ENCODE data around the gene XPNPEP3.

XPNPEP3 gene

DNA sequence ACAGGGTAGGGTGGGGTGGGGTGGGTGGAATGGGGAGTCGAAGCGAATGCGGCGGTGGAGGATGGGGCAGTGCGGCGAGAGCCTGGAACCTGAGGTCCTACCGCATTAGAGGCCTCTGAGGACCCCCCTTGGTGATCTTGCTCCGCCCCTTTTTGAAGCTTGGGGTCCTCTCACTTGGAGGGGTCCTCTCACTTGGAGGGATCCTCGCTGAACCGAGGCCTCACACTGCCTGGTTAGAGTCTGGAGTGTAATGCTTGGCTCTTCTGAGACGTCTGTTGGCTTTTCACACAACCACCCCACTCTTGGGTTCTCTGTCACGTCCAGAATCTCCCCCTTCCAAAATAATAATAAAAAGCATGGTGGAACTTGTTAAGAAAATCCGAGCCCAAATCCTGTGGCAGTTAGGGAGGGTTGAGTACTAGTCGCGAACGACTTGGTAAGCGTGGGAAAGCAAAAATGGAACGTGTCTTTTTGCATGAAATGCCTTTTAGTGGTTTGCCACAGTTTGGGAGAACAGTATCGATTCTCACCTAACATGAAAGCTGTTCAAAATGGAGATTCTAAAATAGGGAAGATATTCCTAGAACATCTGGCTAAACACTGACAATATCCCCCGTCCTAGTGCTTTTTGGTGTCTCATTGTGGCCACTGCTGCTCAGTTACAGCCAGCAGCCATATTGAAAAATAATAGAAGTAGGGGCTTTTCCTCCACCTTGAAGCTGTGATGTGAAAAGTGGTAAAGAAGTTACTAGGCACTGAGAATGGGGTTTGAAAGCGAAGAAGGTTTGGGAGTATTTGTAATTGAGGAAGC is 95.1 kb downstream of the XPNPEP3 start:
- no peak for DNase-seq

DNA sequence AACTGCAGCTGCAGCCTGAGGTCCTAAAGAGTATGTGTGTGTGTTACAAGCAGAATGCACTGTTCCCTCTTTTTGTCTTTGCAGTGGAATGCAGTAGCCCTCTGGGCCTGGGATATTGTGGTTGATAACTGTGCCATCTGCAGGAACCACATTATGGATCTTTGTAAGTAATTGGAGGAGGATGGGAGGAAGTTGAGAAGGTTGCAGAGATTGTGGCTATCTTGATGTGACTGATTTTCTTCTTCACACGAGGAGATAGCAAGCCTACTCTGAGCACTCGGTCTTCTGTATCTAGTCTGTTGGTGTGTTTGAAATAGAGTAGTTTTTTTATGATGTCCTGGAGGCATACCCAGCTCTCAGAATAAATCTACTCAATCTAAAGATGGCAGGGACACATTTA is 96.5 kb downstream of the XPNPEP3 start:
- DNase-seq: no peak

DNA sequence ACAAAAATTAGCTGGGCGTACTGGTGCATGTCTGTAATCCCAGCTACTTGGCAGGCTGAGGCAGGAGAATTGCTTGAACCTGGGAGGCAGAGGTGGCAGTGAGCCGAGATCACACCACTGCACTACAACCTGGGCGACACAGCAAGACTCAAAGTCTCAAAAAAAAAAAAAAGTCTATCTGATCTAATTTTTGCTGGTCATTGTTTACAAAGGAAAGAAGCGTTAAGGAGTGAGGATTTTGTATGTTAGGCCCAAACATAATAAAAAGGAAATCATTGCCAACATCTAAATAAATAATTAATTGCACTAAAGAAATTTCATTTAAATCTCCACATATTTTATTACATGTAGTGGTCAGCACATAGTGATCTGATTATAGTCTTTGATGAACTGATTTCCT is 97.2 kb downstream of the XPNPEP3 start:
- no peak for DNase-seq

DNA sequence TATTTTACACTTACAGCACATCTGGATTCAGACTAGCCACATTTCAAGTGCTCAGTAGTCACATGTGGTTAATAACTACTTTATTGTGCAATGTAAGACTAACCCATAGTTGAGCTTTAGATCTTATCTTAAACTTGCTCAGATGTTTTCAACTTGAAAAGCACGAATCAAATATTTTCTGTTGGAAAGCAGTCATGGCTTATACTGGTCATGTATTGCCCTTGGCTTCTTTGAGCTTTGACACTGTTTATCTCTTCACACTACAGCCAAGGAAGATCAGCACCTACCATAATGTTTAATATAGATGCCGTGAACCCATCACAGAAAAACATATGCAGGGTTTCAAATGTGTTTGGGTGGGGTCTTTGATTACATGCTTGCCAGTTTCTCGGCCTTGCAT is 98.6 kb downstream of the XPNPEP3 start:
- no peak for DNase-seq

DNA sequence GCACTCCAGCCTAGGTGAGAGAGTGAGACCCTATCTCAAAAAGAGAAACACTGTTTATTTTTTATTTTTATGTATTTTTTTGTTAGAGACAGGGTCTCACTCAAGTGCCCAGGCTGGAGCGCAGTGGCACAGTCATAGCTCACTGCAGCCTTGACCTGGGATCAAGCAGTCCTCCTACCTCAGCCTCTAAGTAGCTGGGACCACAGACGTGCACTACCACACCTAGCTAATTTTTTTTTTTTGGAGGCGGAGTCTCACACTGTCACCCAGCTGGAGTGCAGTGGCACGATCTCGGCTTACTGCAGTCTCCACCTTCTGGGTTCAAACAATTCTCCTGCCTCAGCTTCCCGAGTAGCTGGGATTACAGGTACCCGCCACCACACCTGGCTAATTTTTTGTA is 100.7 kb downstream of the XPNPEP3 start:
- no peak for DNase-seq

DNA sequence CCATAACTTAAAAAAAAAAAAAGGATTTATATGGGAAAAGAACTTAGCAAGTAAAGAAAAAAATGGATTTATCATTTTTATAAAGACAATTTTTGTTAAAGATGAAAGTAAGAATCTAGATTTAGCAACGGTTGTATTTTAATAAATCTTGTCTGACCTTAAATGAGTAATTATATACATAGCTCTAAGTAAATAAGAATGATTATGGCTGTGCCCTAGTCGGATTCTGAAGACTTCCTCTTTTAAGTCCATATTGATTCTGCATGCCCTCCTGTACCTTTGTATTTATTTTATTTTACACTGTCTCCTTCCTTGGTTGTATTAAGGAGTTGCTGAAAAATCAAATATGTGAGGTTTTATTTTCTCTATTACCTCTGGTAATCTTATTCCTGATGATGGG is 101.4 kb downstream of the XPNPEP3 start:
- no peak for DNase-seq

DNA sequence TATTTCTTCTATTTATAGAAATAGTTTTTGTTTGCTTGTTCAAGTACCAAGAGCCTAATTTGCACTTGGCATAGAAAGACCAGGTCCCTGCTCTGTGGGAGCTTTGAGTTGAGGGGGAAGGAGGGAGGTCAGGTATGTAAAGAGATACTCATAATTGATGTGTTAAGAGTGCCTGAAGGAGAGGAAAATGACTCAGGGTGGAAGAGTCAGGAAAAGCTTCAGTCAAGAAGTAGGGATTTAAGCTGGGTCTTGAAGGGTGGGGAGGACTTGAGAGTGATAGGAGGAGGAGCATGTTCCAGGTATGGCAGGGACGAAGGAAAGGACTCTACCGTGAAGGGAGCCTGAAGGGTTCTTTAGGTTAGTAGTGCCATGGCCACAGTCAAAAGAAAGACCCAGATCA is 103.2 kb downstream of the XPNPEP3 start:
- DNase-seq: no peak

DNA sequence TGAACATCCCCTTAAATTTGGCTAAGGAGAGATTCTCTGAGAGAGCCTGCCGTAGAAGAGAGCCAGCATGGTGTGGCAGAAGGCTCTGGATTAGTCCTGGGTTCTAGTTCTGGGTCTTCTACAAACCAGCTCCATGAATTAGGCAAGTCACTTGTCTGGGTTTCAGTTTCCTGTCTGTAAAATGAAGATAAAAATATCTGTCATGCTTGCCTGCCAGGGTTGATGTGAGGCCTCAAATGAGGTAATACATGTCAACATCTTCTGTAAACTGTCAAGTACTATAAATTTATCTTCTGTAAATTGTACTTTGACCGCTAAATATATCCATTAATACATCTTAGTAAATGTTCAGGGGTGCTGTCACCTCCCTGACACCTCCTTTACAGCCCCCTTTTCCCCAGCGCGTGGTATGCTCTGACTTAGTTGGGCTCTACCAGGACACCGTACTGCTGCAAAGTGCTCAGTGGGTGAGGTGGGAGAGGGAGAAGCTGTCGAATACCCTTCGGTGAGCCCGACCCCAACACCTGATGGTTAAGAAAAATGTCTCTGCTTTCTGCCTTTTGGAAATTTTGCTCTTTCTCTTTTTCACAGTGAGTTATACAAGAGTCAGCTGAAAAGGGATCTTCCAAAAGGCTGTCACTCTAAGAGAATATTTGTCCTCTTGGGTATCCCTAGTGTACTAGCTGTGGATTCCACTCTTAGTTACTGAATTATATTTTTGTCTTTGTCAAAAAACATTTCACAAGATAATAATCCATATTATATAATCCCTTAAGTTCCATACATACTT is 109.2 kb downstream of the XPNPEP3 start:
- DNase-seq: no peak

DNA sequence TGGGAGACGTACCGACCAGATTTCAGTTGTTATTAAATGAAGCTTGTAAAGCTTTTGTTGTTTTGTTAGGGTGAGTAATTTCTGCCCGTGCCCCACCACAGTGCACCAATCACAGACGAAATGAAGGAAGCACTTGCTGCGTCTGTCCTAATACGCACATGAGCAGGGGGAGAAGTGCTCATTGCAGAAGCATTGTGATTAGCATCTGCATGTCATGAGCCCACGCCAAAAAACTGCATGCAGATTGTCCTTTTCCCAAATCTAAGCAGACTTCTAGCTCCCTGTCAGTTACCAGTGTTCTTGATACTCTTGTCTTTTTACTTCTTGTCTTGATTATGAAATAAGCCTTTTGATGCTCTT is 109.8 kb downstream of the XPNPEP3 start:
- no peak for DNase-seq

DNA sequence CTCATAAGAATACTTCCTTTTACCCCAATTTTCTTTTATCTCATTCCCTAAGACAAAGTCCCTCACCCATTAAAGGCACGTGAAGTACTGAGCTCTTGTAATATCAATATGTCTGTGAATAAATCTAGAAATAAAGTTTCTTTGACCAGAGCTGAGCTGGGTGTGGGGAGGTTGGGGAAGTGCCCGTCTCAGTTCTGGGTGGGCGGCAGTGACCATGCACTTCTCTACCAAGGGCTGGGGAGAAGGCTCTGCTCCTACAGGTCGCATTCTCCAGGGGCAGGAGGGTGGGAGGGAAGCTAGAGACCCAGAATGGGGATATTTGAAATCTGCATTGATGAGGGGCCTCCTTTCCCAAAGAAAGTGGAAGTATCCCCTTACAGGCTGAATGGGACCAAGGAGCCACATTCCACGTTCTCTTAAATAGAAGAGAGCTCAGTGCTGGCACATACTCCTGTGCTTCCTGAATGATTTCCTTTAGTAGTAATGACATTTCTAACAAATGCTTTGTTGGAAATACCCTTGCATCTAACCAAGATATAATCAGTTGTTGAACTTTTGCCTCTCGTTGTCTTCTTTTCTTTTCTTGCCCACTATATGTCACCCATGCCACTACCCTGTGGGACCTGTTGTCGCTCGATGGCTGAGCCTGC is 110.3 kb downstream of the XPNPEP3 start:
- no peak for DNase-seq

DNA sequence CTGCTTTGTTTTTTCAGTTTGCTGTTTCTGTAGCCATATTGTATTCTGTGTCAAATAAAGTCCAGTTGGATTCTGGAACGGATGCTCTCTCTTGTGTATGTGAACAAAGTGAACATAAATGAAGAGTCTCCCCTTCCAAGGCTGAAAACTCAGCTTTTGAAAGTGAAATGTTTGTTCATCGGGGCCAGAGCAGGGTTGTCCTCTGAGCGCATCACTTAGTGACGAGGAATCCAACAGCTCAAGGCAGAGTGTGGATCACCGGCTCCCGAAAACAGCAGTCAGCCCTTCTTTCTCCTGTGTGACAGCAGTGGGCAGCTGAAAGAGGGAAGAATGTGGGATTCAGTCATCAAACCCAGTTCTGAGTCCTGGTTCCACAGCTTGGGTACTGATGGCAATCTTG is 115.6 kb downstream of the XPNPEP3 start:
- DNase-seq: no peak

DNA sequence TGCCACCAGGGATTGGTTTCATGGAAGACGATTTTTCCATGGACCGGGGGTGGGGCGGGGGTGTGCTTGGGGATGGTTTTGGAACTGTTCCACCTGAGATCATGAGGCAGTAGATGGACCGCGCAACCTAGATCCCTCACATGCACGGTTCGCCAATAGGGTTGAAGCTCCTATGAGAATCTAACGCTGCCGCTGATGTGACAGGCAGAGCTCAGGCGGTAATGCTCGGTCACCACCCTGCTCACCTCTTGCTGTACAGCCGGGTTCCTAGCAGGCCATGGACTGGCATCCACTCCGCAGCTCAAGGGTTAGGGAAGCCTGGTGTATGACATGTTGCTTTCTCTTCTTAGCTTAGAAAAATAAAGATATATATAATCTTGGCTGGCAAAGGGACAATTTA is 116.2 kb downstream of the XPNPEP3 start:
- DNase-seq: no peak

DNA sequence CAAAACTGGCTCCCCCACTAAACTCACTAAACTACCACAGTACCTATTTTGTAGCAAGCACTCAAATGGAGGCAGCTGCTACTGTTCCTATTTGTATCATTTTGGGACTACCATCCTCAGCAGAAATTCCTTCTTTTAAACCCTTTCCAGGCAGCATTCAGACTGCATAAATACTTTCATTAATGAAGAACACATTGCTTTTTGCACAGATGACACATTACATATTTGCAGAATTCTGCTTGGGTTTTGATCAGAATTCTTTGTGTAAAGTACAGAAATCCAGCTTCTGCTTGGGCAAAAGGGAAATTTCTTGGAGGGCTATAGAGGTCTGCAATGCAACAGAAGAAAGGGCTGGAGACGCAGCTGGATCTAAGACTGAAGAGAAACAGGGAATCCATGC is 118.4 kb downstream of the XPNPEP3 start:
- DNase-seq: no peak

DNA sequence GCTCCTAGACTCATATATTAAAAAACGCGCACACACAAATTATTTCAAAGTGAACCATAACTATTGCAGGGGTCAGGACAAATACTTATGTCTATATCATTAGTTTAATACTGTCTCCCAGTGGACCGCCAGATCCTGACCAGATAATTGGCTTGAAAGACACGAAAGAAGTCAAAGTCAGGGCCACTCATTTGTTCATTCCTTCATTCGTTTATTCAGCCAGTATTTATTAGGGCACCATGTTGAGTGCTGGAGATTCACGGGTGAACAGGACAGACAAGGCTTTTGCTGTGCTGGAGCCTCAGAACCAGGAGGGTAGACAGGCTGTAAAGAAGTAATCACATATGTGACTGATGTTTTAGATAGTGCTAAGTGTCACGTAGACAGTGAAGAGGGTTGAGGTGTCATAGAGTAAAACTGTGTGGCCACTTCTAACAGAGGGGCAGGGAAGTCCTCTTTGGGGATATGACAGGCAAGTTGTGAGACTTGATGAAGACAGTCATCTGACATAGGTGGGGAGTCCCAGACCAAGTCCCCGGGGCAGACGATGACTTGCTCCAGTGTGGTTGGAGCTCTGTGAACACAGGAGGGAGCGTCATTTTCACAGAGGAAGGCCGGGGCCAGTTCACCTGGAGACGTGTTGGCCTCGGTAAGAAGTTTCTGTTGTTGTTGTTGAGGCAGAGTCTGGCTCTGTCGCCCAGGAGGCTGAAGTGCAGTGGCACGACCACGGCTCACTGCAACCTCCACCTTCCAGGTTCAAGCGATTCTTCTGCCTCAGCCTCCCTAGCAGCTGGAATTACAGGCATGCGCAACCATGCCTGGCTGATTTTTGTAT is 120.1 kb downstream of the XPNPEP3 start:
- no peak for DNase-seq

DNA sequence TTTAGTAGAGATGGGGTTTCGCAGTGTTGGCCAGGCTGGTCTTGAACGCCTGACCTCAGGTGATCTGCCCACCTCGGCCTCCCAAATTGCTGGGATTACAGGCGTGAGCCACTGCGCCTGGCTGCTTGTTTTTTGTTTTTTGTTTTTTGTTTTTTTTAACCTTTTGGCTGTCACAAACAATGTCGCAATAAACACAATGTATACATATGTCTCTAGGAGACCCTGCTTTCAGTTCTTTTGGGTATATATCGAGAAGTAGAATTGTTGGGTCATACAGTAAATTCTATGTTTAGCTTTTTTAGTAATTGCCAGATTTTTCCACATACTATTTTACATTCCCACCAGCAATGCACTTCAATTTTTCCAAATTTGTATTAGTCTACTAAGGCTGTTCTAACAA is 122.2 kb downstream of the XPNPEP3 start:
- no peak for DNase-seq

DNA sequence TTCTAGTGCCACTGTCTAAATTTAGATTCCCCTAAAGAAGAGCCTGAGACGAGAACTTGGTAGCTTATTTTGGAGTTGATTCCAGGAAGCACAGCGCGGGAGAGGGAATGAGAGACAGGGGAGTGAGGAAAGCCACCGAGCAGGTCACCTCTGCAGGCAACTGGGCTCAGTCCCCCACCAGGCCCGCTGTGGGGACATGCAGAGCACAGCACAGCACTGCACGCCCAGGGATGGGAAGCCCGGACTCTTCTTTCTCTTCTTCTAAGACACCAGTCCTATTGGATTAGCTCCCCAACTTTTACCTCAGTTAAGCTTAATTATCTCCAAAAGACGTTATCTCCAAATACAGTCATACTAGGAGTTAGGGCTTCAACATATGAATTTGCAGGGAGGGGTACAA is 122.9 kb downstream of the XPNPEP3 start:
- no peak for DNase-seq

All from activated CD8-positive, alpha-beta memory T cell treated with anti-CD3 and anti-CD28 coated beads for 24 hours (primary cell).